Common myeloid progenitor, CD34-positive (primary cell): ENCODE measurements around the gene HEATR3.

ENCODE experiments used
- CTCF ChIA-PET: fragments of 350-600 bp; sonication (Branson Sonifier 250); formaldehyde crosslinking; loops from one replicate; lab custom pipeline; 2021; ENCODE audit warnings: antibody characterized with exemption; lab: Charles Lee
- POLR2A ChIA-PET: fragments of 350-600 bp; sonication (Branson Sonifier 250); formaldehyde crosslinking; loops from one replicate; lab custom pipeline; 2021; ENCODE audit warnings: antibody characterized with exemption; lab: Charles Lee
- DNase-seq, 3 donors: peaks; one replicate each; pipeline versions ENCODE4 v3.0.0 to v3.0.0-alpha.2; 2013
- H3K27ac ChIP-seq, 2 experiments: 1 replicate in 1 of 2; 2 replicates in 1 of 2; pipeline ENCODE4 v1.7.0; 2013; ENCODE audit warnings: inconsistent platforms in 2 of 2, low read length in 2 of 2, mild to moderate bottlenecking in 2 of 2, low read depth in 1 of 2, moderate library complexity in 1 of 2; ENCODE audit not compliant: severe bottlenecking in 2 of 2, insufficient read depth in 1 of 2, poor library complexity in 1 of 2
- H3K27me3 ChIP-seq, 5 experiments: replicated peaks in 2 of 5; 1 replicate in 3 of 5; 2 replicates in 2 of 5; pipeline versions ENCODE4 v1.6.1 to v1.7.0; 2013; ENCODE audit warnings: low read length in 4 of 5, mild to moderate bottlenecking in 2 of 5, moderate library complexity in 2 of 5, inconsistent platforms in 1 of 5; ENCODE audit not compliant: insufficient read depth in 5 of 5, control insufficient read depth in 4 of 5
- H3K36me3 ChIP-seq, 4 experiments: 1 replicate in 2 of 4; 2 replicates in 2 of 4; pipeline versions ENCODE4 v1.6.1 to v1.7.0; 2013; ENCODE audit warnings: low read length in 3 of 4, control low read depth in 1 of 4, mild to moderate bottlenecking in 1 of 4; ENCODE audit not compliant: control insufficient read depth in 4 of 4, insufficient read depth in 4 of 4
- H3K4me1 ChIP-seq, 4 experiments: 1 replicate in 3 of 4; 2 replicates in 1 of 4; pipeline versions ENCODE4 v1.6.1 to v1.7.1; 2013; ENCODE audit warnings: low read length in 3 of 4, mild to moderate bottlenecking in 3 of 4, control low read depth in 1 of 4, inconsistent platforms in 1 of 4, moderate library complexity in 1 of 4; ENCODE audit not compliant: control insufficient read depth in 4 of 4, insufficient read depth in 4 of 4; ENCODE audit errors: control extremely low read depth in 1 of 4
- H3K4me3 ChIP-seq, 7 experiments: 1 replicate in 4 of 7; 2 replicates in 3 of 7; pipeline versions ENCODE4 v1.5.1 to v1.7.0; 2013; ENCODE audit warnings: mild to moderate bottlenecking in 7 of 7, low read length in 6 of 7, moderate library complexity in 6 of 7, inconsistent platforms in 2 of 7, low read depth in 2 of 7, control low read depth in 1 of 7; ENCODE audit not compliant: insufficient read depth in 4 of 7, control insufficient read depth in 1 of 7; ENCODE audit errors: extremely low read depth in 1 of 7
- H3K9me3 ChIP-seq, 5 experiments: 1 replicate in 4 of 5; 2 replicates in 1 of 5; pipeline versions ENCODE4 v1.6.1 to v1.7.1; 2013; ENCODE audit warnings: low read length in 4 of 5, mild to moderate bottlenecking in 2 of 5, inconsistent platforms in 1 of 5, low read depth in 1 of 5, moderate library complexity in 1 of 5; ENCODE audit not compliant: control insufficient read depth in 4 of 5, insufficient read depth in 2 of 5; ENCODE audit errors: control extremely low read depth in 1 of 5
- WGBS: methylation state at CpG from one replicate; pipeline ENCODE4 v1.1.5; 2013; ENCODE audit not compliant: insufficient coverage; 5-methylcytosine and 5-hydroxymethylcytosine counted together

HEATR3 gene

GRCh38 chr16:50093607-50094539 is 28.1 kb downstream of the HEATR3 start:
- POLR2A ChIA-PET = no interaction called here
- peaks cover 0 to 11% (median 5%) of the 10 kb centered on the region in 4 experiments for H3K4me1 ChIP-seq
- no peak overlapping the region for H3K4me3 ChIP-seq
- no peaks in the 10 kb centered on the region for H3K9me3 ChIP-seq
- peak; percentile 7 to 59 (median 46) for DNase-seq
- WGBS = 80% methylated on average over 10 of the region's 12 CpGs
- no peak overlapping the region for H3K27ac ChIP-seq
- CTCF ChIA-PET = interaction anchor here (1.8 kb wide), 1 partner anchor 15 kb away, joined by 4 read pairs; no protein-coding TSS in a partner anchor
- H3K36me3 ChIP-seq = peaks cover 5 to 49% (median 9%) of the 10 kb centered on the region in 4 experiments
- no peaks in the 10 kb centered on the region for H3K27me3 ChIP-seq

DNA sequence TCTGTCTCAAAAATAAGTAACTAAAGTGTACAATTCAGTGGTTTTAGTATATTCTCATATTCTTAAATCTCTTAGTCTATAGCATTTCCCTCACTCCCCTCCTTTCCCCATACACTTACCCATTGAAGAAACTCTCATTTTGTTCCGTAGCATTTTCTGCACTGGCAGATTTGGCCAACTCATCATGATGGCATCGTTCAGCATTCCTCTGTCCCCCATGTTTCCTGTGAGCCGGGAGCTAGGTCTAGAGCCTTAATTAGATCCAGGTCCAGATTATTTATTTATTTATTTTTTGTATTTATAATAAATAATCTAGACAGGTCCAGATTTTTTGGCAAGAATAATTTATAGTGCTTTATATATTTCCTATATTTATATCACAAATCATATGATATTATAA is 31.0 kb downstream of the HEATR3 start:
- WGBS = 92% methylated on average over 1 of the region's 3 CpGs
- CTCF ChIA-PET = interaction anchor here (1.6 kb wide), 1 partner anchor 114 kb away, joined by 4 read pairs; no protein-coding TSS in a partner anchor
- no peak for DNase-seq
- Histone ChIP-seq H3K4me1 (peaks cover 0 to 11% (median 5%) of the 10 kb centered on the region in 4 experiments), H3K27ac (no peak overlapping the region), H3K4me3 (no peak overlapping the region), H3K9me3 (no peaks in the 10 kb centered on the region), H3K36me3 (peaks cover 11 to 52% (median 25%) of the 10 kb centered on the region in 4 experiments), H3K27me3 (no peaks in the 10 kb centered on the region)
- POLR2A ChIA-PET = no interaction called here

GRCh38 chr16:50099957-50100648 is 34.3 kb downstream of the HEATR3 start:
- H3K4me1 ChIP-seq = no peaks in the 10 kb centered on the region
- ChIA-PET CTCF (interaction anchor here (2.0 kb wide), 1 partner anchor 32 kb away, joined by 5 read pairs; no protein-coding TSS in a partner anchor), POLR2A (interaction anchor here (0.6 kb wide), 1 partner anchor 237 kb away, joined by 4 read pairs; no protein-coding TSS in a partner anchor)
- H3K27me3 ChIP-seq = no peaks in the 10 kb centered on the region
- H3K27ac ChIP-seq = no peak overlapping the region
- no peak for DNase-seq
- no peak overlapping the region for H3K4me3 ChIP-seq
- WGBS = 100% methylated on average over 1 of the region's 6 CpGs
- H3K9me3 ChIP-seq = no peaks in the 10 kb centered on the region
- peaks cover 15 to 63% (median 39%) of the 10 kb centered on the region in 4 experiments for H3K36me3 ChIP-seq

DNA sequence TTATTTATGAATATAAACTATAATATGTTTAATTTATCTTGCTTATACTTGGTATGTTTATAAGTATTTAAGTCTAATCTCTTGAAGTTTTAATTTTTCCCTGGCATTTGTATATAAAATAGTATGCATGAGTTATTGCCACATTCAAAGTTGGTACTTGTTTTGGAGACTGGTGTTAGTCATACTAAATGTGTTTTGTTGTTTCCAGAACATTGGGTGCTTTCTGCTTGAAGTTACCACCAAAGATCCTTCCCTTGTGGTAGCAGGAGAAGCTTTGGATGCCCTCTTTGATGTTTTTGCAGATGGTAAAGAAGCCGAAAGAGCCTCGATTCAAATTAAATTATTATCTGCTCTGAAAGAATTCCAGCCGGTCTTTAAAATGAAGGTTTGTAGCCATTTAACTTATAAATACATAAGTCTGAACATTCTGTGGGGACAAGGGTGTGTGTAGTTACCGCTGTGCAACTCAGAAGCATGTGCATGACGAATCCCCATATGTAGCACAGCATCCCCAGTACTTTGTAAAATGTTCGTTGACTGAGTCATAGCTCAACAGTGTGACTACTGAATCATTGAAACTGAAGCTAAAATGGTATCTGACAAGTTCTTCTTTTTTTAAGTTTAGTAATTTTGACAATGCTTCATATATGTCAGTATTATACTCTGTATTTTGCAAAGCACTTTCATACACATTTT is 36.4 kb downstream of the HEATR3 start:
- DNase-seq = no peak
- Histone ChIP-seq H3K27me3 (no peaks in the 10 kb centered on the region), H3K4me3 (no peak overlapping the region), H3K9me3 (no peaks in the 10 kb centered on the region), H3K4me1 (no peaks in the 10 kb centered on the region), H3K36me3 (peaks cover 12 to 63% (median 37%) of the 10 kb centered on the region in 4 experiments), H3K27ac (no peak overlapping the region)
- POLR2A ChIA-PET = no interaction called here
- CTCF ChIA-PET = interaction anchor here (1.6 kb wide), 1 partner anchor 20 kb away, joined by 3 read pairs; no protein-coding TSS in a partner anchor
- WGBS = no CpG with 5 or more reads among the region's 6 CpGs

GRCh38 chr16:50103764-50104163 is 38.0 kb downstream of the HEATR3 start:
- H3K36me3 ChIP-seq = peaks cover 12 to 63% (median 36%) of the 10 kb centered on the region in 4 experiments
- CTCF ChIA-PET = interaction anchor here (0.6 kb wide), 1 partner anchor 16 kb away, joined by 3 read pairs; no protein-coding TSS in a partner anchor

DNA sequence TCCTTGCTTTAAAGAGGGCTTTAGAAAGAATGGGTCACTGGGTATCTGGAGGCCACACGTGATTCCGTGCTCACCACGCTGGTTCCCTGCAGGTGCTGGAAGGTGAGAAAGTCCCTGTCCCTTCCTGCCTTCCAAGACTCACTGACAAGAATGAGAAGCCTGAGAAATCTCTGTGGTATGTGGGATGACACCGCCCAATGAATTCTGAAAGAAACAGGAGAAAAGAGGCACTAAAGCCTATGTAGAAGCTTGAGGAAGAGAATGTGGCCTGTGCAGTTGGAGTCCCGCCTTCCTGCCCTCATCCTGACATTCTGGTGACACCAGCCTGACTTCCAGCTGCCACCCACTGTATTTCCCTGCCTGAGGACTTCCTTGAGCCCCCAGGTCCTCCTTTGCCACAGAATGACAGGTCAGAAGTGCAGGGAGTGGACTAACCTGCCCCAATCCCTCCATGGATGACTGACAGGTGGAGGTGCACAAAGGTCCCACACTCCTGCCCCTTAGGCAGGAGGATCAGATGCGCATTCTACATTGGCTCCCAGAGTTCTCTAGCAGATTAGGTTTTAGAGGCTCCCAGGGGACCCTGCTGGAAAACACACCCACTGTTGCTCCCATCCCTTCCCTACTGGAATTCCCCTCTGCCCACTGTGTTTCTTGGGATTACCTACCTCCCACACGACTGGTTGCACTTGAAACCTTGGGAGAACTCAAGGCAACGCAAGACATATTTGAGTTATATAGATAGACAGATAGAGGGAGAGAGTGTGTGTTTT is 48.8 kb downstream of the HEATR3 start:
- DNase-seq = no peak
- H3K27me3 ChIP-seq = no peaks in the 10 kb centered on the region
- no peak overlapping the region for H3K4me3 ChIP-seq
- no peaks in the 10 kb centered on the region for H3K4me1 ChIP-seq
- POLR2A ChIA-PET = no interaction called here
- H3K27ac ChIP-seq = no peak overlapping the region
- no peaks in the 10 kb centered on the region for H3K9me3 ChIP-seq
- CTCF ChIA-PET = no interaction called here
- H3K36me3 ChIP-seq = no peaks in the 10 kb centered on the region
- 100% methylated on average over 6 of the region's 8 CpGs for WGBS

More at GRCh38 chr16:50103764-50104163, 38.0 kb downstream of the HEATR3 start:
- H3K4me1 ChIP-seq = no peaks in the 10 kb centered on the region
- whole genome bisulfite sequencing = 95% methylated on average over 2 of the region's 5 CpGs
- H3K4me3 ChIP-seq = no peak overlapping the region
- no peaks in the 10 kb centered on the region for H3K9me3 ChIP-seq
- H3K27me3 ChIP-seq = no peaks in the 10 kb centered on the region
- no peak overlapping the region for H3K27ac ChIP-seq
- POLR2A ChIA-PET = interaction anchor here (0.7 kb wide), 1 partner anchor 59 kb away, joined by 3 read pairs; no protein-coding TSS in a partner anchor
- no peak for DNase-seq
